GM18520 (cell line): ENCODE results near the gene CFAP54.
"Not testable (repeated sequence)": the region's sequence is repeated elsewhere in the genome, so short reads cannot be mapped to it uniquely, and the experiment has no call there.

Experiments used
- ATAC-seq: cut with Tn5 transposase; IDR thresholded peaks from one replicate; pipeline ENCODE4 v1.9.1; 2021; ENCODE audit not compliant: unreplicated experiment

The CFAP54 gene

DNA sequence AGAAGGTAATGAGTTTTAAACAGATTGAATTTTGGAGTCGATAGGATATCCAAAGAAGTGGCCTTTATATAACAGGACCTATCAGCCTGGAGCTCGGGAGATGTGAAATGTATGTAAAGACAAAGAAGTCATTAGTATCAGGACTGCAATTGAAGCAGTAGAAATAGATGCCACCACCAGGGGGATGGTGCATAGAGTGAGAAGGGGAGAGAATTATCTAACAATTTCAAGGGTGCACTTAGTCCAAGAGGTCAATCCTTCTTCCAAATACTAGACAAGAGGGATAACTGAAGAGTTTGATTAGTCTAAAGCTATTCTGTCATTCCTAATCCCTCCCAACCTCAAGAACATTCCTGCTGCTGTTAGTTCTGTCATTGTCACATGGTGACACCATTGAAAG, 127.8 kb downstream of the CFAP54 start:
- no peak for ATAC-seq

DNA sequence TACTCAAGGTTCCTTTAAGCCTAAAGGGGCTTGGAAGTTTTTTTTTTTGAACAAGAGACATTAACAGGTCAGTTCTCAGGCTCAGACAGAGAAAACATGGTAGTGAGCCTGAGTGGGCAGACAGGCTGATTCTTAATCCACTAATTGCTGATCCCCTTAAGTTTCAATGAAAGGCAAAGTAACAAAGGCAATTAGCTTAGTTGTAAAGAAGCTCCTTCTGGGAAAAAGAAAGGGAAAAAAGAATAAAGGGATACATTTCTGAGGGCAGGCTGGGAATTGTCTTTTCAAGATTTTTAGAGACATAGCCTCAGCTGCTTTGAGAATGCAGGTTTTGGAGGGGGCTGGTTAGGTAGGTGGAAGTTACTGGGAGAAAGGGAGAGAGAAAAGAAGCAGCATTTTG, 133.8 kb downstream of the CFAP54 start:
- ATAC-seq: no peak

DNA sequence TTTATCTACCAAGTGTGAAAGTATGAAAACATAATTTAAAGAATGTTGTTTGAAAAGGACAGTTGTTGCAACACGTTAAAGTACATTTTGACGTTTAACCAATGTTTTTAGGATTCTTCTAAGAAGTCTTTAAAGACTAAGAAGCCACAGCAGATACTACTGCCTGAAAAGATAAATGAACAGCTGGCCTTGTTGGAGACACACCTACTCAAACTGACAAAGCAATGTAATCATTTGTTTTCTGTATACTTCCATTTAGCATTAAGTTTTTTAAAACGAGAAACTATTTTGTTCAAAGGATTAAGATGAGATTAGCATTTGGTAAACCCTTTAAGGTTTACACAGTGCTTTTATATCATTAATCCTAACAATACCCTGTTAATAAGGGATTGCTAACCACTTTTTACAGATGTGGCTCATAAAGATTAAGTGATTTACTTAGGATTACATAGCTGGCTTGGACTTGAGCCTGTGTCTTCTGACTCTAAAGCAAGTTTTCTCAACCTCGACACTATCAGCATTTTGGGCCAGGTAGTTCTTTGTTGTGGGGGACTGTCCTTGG, 134.4 kb downstream of the CFAP54 start:
- no peak for ATAC-seq

DNA sequence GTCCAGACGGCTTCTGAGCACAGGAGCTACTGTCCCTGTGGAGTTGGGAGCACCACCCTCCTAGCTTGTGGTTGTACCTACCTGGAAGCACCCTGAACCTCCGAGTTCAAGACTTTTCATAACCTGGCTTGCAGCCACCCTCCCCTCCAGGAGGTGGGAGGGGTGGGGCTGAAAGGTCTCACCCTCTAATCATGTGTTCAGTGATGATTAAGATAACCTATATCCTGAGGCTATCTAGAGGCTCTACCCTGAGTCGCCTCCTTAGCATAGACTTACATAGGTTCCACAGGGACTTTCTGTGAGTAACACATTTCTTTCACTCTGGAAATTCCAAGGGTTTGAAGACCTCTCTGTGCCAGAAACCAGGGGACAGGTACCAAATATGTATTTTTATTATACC, 146.5 kb downstream of the CFAP54 start:
- ATAC-seq: no peak

DNA sequence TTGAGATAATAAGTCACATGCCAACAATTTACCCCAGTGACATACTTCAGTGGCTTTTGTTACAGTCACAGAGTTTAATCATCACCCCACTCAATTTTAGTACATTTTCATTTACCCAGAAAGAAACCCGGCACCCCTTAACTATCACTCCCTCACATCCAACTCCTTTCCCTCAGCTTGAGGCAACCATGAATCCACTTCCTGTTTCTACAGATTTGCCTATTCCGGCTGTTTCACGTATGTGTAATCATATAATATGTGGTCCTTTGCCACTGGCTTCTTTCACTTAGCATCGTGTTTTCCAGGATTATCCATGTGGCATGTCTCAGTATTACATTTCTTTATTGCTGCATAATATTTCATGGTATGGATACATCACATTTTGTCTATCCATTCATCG, 147.5 kb downstream of the CFAP54 start:
- ATAC-seq: no peak

DNA sequence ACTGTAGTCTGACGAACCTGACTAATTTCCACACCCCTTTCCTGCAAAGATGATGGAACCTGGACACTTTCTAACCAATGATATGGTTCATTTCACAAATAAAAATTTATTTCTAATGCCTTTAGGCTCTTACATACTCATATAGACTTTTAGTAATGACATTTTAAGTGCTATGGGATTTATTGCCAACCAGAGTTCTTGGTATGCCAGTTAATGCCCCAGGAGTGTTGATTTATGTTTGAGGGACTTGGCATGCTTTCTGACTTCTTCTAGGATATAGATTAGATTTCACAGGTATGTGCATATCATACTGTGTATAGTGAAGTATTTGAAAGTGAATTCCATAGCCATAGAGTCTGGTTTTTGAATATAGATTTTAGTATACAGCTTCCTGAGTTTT, 159.5 kb downstream of the CFAP54 start:
- ATAC-seq: no peak

DNA sequence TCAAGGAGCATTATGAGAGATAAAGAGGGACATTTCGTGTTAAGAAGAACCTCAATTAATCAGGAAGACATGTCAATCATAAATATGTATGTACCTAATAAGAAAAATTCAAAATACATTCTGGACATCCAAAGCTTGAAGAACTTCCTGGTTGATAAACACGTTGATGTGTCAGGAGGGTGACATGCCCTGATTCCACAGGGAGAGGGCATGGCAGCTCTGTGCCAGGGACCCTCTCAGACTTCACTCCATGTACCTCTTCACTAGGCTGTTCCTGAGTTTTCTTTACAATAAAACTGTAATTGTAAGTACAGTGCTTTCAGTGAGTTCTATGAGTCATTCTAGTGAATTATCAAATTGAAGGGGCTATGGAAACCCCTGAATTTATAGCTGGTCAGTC, 163.5 kb downstream of the CFAP54 start:
- no peak for ATAC-seq

DNA sequence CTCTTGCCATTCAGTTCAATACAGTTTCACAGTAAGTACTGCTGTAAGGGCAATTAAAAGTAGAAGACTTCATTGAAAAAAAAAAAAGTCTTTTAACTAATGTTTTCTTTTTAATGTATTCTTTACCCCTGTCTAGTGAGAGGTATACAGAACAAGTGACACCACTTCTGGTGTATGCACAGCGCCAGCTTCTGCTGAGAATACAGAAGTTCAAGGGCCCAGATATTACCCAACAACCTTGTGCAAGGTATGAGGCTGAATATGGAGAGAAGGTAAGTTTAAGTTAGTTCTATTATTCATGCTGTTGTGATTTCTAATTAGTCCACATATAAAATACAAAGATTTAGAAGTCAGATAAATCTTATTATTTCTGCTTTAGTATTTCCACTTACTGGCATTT, 168.7 kb downstream of the CFAP54 start:
- no peak for ATAC-seq

DNA sequence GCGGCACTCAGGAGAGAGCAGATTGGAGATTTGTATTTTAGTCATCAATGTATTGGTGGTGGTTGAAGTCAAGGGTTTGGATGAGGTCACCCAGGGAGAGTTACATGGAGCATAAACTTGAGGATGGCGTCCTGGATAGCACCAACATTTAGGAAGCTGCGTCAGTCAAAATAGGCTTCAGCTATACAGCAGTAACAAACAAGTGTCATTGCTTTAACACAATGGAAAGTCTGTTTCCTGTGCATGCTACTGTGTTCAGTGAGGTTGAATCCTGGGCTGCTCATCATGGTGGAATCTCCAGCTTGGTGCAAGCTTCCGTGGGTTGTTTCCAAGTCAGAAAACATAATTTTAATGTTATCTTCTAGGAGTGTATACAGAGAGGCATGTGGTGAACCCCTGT, 180.4 kb downstream of the CFAP54 start:
- no peak for ATAC-seq

DNA sequence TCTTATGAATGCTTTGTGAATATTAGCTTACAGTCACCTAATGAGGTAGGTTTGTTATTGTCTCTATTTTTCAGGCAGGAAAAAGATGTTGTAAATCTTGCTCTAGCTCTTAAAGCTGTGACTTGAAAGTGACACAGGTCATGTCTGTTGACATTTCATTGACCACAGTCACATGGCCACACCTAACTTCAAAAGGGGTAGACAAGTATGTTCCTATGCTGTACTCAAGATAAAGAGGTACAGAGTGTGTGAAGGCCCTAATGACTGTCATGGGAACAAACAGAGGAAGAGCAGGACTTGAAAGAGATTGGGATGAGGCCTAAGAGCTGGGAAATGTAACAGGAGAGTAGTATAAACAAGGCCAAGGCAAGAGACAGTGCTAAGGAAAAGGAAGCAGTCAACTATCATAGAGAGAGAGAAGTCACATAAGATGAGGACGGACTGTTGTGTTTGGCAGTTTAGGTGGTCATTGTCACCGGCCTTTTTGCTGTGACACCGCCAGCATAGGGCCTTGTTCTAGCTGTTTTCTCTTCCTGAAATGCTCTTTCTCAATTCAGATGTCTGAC, 181.0 kb downstream of the CFAP54 start:
- ATAC-seq: no peak

DNA sequence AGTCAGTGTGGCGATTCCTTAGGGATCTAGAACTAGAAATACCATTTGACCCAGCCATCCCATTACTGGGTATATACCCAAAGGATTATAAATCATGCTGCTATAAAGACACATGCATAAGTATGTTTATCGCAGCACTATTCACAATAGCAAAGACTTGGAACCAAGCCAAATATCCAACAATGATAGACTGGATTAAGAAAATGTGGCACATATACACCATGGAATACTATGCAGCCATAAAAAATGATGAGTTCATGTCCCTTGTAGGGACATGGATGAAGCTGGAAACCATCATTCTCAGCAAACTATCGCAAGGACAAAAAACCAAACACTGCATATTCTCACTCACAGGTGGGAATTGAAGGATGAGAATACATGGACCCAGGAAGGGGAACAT, 186.1 kb downstream of the CFAP54 start:
- ATAC-seq: not testable (repeated sequence)

DNA sequence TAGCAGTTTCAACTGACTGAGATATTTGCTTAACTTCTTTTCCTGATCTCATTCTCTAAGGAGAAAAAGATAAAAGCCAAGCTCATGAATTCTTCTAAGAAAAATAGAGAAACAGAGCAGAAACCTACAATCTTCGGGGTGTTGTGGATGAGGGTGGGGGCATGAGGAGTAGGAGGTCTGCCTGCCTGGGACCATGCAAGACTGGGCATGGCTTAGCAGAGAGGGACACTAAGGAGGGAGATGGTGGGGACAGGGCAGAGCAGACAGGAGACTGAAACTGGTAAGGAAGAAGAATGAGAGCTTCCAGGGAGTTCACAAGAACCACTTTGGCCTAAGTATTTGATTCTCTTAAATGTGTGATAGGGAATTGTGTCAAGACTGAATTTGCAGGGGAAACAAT, 188.0 kb downstream of the CFAP54 start:
- ATAC-seq: no peak

DNA sequence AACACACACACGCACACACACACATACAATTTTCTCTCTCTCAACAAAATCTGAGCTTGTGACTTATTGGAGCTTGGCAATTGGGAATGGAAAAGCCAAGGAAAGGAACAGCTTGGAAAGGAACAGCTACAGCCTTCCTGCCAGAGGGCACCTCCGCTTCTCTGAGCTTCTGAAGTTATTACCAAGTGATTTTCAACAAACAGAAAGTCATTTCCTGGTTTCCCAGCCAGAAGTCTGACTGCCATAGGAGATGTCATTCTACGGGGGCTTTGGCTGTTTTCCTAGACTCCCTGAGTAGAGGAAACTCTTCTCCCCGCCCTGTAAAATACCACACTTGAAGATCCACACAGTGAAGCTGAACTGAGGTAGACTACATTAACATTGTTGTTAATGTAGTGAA, 198.3 kb downstream of the CFAP54 start:
- no peak for ATAC-seq

DNA sequence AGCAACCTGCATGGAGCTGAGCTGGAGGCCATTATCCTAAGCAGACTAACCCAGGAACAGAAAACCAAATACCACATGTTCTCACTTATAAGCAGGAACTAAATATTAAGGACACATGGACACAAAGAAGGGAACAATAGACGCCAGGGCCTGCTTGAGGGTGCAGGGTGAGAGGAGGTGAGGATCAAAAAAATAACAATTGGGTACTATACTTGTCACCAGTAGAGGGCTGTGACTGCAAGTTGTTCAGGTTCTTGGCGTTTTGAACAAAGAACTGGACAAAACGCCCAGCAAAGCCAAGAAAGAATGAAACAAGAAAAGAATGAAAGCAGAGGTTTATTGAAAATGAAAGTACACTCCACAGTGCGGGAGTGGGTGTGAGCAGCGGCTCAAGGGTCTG, 209.1 kb downstream of the CFAP54 start:
- no peak for ATAC-seq

DNA sequence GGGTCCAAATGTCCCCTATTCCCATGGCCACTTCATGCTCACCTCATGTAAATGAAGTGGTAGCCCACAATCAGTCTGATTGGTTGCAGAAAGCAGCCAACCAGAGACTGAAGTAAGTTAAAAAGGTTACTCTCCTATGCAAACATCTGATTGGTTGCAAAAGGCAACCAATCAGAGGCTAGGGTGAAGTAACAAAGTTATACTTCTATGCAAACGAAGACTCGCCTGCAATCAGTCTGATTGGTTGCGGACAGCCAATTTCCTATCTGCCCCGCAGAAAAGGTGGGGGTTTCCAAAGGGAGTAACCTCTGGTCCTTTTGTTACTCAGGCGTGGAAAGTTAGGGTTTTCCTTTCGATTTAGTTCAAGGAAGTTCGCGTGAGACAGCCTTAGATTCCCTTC, 209.6 kb downstream of the CFAP54 start:
- no peak for ATAC-seq

DNA sequence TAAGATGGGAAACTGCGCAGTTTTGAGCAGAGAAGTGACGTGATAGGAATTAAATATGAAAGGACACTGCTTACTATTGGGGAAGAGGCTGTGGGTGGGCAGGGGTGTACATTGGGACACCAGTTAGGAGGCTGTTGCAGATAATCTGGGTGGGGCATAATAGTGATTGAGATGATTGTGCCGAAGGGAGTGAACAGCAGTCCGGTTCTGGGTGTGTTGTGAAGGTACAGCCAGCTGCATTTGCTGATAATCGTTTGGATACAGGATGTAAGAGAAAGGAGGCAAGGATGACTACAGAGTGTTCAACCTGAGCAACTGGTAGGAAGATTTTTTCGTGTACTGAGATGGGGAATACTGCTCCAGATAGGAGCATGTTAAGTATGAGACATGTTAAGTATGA, 212.5 kb downstream of the CFAP54 start:
- no peak for ATAC-seq

DNA sequence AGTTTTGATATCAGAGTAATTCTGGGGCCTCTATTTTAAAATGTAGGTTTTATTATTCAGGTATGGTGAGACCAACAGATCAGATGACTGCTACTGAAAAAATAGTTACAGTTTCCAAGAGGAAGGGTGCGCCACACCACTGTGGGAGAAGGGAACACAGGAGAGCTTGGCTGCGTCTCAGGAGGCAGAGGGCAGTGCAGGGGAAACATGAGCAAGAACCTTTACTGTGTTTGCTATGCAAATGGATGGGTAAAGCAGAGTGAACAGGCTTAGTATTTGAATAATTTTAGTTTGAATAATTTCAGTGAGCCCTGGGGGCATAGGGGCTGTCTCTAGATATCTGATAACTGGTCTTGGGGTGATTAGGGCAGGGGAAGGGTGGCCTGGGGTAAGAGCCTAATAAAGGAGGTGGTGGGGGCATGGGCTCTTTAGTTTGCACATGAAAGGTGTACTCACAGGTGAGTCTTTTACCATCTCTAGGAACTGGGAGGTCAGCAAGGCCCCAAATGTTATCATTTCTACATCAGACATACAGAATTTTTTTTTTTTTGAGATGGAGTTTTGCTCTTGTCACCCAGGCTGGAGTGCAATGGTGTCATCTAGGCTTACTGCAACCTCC, 220.9 kb downstream of the CFAP54 start:
- ATAC-seq: no peak

DNA sequence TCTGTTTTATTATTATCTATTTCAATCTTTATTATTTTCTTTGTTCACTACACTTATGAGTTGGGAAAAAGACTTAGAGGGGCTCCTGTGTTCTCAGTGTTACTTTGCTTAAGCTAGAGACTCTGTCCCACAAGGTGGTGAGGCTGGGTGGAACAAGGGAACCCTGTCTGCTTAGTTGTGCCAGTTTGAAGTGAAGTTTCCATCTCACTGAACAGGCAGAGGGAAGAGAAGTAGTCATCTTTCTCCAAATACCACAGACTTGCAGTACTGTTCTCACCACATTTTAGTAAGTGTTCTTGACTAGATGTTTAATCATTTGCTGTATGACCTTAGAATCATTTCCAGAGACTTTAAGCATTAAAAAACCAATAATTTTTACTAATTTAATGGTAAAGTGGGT, 222.0 kb downstream of the CFAP54 start:
- ATAC-seq: no peak

DNA sequence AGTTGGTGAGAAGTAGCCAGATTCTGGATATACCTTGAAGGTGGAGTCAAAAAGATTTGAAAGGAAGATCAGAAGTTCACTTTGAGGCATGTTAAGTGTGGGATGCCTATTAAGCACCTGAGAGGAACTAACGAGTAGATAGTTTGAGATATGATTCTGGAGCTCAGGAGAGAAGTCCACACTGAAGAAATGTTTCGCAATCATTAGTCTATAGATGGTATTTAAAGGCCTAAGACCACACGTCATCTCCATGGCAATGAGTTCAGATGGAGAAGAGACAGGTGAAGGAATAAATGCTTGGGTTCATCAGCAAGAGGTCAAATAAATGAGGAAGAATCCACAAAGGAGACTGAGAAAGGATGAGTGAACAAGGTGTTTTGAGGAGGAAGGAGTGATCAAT, 224.8 kb downstream of the CFAP54 start:
- ATAC-seq: no peak

DNA sequence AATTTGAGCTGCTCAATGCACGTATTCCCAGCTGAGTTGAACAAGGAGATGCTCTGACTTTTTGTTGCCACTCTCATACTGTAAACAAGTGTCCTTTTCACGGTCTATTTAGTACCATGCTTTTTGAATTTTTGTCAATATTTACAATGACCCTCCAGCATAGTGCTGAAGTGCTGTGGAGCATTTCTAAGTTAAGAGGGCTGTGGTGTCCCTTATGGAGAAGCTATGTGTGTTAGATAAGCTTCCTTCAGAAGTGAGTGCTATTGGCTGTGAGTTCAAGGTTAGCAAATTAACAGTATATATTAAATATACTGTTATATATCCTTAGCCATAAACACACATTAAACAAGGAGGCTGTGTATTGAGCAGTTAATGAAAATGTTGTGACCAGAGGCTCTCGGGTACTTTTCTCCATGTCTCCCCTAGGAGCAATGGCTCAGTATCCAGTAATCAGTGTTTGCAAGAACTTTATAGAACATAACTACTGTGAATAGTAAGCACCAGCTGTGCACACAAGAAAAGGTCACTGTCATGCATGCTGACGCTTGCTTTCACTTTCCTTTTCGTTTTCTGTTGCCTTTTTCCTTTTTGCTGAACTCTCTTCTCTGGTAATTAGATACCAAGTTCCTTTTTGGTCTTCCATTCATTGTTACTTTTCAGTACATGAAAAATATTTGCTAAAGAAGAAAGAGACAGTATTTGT, 230.4 kb downstream of the CFAP54 start:
- ATAC-seq: peak; percentile 95

DNA sequence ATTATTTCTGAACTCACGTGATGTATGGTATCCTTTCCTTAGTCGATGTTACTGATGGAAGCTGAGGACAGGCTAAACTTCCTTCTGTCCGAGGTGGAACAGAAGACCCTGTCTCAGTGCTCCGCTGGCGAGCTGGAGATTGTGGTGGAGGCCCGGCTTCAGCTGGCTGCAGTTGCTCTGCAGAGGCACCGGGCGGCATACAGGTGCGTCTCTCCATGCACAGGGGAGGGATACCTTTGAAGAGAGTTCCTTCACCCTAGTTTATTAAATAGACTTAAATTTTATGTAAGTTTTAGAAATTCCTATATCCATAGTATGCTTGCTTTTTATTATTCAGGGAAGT, 231.0 kb downstream of the CFAP54 start:
- no peak for ATAC-seq

DNA sequence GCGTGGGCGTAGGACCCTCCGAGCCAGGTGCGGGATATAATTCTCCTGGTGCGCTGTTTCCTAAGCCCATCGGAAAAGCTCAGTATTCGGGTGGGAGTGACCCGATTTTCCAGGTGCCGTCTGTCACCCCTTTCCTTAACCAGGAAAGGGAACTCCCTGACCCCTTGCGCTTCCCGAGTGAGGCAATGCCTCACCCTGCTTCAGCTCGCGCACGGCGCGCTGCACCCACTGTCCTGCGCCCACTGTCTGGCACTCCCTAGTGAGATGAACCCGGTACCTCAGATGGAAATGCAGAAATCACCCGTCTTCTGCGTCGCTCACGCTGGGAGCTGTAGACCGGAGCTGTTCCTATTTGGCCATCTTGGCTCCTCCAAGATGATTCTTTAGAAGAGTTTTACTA, 240.1 kb downstream of the CFAP54 start:
- ATAC-seq: not testable (repeated sequence)

DNA sequence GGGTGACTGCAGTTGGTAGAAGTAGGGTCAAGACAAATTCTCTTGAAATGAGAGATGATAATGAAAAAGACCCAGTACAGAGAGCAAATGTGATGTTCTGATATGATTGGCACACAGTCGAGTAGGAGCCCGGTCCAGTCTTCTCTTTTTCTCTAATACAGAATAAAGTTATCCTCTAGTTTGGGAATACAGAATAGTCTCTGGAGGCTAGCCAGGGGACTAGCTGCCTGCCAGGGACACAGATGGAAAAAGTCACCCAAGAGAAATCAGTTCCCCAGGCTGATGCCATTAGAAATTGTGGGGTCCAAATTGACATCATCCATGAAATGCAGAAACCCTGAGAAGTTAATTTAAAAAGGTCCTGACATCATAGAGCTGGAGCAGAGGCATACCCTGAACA, 240.5 kb downstream of the CFAP54 start:
- ATAC-seq: no peak
